Activated naive CD8-positive, alpha-beta T cell (primary cell): ENCODE results near the gene EDARADD.

Source experiments
- H3K27ac Mint-ChIP-seq: one replicate; pipeline ENCODE4 v1.8.0; 2021; ENCODE audit warnings: mixed read lengths
- H3K27me3 Mint-ChIP-seq: one replicate; pipeline ENCODE4 v1.8.0; 2021; ENCODE audit warnings: mixed read lengths
- H3K36me3 Mint-ChIP-seq: one replicate; pipeline ENCODE4 v1.8.0; 2021; ENCODE audit warnings: mixed read lengths
- H3K4me1 Mint-ChIP-seq: one replicate; pipeline ENCODE4 v1.8.0; 2021; ENCODE audit warnings: low read depth, mixed read lengths
- H3K4me3 Mint-ChIP-seq: one replicate; pipeline ENCODE4 v1.8.0; 2021; ENCODE audit warnings: mild to moderate bottlenecking, mixed read lengths
- H3K9me3 Mint-ChIP-seq: one replicate; pipeline ENCODE4 v1.8.0; 2021; ENCODE audit warnings: low read depth, mixed read lengths

EDARADD gene

GRCh38 chr1:236401698-236402097 lies 7.6 kb downstream of the EDARADD start:
- Mint-ChIP-seq H3K36me3 (no peaks in the 10 kb centered on the region), H3K9me3 (no peaks in the 10 kb centered on the region), H3K27ac (no peak overlapping the region), H3K27me3 (peaks cover 14% of the 10 kb centered on the region), H3K4me1 (peaks cover 4% of the 10 kb centered on the region), H3K4me3 (no peak overlapping the region)

GRCh38 chr1:236403905-236404696 lies 10.0 kb downstream of the EDARADD start:
- no peaks in the 10 kb centered on the region for H3K36me3 Mint-ChIP-seq
- no peak overlapping the region for H3K4me3 Mint-ChIP-seq
- peaks cover 2% of the 10 kb centered on the region for H3K27me3 Mint-ChIP-seq
- H3K4me1 Mint-ChIP-seq: no peaks in the 10 kb centered on the region
- no peaks in the 10 kb centered on the region for H3K9me3 Mint-ChIP-seq
- no peak overlapping the region for H3K27ac Mint-ChIP-seq

DNA sequence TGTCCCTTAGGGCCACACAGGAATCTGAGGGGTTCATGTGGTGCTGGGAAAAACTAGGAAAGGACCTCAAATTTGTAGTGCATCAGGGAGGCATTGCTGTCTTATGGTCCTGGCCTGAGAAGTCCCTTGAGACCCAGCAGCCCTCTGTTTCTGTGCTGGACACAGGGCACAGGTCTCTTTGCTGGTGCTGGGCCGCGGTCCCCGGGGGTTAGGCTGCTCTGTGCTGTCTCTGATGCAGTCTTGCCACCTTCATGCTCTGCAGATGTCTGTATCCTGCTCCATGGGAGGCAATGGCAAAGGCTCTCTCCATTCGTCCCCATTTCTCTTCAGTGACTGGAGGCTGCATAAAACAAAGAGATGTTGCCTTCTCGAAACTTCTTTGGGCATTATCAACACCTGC lies 13.0 kb downstream of the EDARADD start:
- Mint-ChIP-seq H3K27ac (no peak overlapping the region), H3K9me3 (no peaks in the 10 kb centered on the region)

GRCh38 chr1:236413688-236414087 lies 19.6 kb downstream of the EDARADD start:
- Mint-ChIP-seq H3K27ac (no peak overlapping the region), H3K9me3 (no peaks in the 10 kb centered on the region), H3K4me3 (no peak overlapping the region), H3K27me3 (no peaks in the 10 kb centered on the region), H3K36me3 (no peaks in the 10 kb centered on the region), H3K4me1 (peaks cover 19% of the 10 kb centered on the region)

More for the DNA sequence above, 13.0 kb downstream of the EDARADD start:
- Mint-ChIP-seq H3K4me3 (no peak overlapping the region), H3K4me1 (no peaks in the 10 kb centered on the region), H3K27me3 (peaks cover 2% of the 10 kb centered on the region), H3K36me3 (no peaks in the 10 kb centered on the region)

DNA sequence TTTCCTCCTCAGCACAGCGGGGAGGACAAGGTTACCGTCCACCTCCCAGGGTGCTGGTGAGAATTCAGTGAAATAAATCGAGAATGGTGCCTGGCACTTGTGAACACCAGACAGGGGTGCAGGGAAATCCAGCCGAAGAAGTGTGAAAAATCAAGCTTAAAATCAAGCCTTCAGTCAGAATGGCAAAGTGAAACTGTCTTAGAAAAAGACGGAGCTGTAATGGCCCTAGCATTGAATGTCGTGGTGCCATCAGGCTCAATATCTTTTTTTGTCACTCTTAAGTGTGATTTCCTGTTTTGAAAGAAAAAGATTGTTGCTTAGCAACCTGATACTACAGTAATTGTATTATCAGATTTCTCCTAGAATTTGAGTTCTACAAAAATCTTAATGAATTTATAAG lies 22.1 kb downstream of the EDARADD start:
- Mint-ChIP-seq H3K4me3 (peak overlapping the region; percentile 71), H3K9me3 (no peaks in the 10 kb centered on the region), H3K4me1 (peaks cover 19% of the 10 kb centered on the region), H3K27me3 (no peaks in the 10 kb centered on the region), H3K27ac (peak overlapping the region; percentile 64), H3K36me3 (no peaks in the 10 kb centered on the region)

- Mint-ChIP-seq H3K4me1 (peaks cover 19% of the 10 kb centered on the region), H3K36me3 (no peaks in the 10 kb centered on the region), H3K9me3 (no peaks in the 10 kb centered on the region), H3K27ac (no peak overlapping the region), H3K4me3 (no peak overlapping the region), H3K27me3 (no peaks in the 10 kb centered on the region)
Measured at GRCh38 chr1:236417336-236417735, 23.2 kb downstream of the EDARADD start.

- Mint-ChIP-seq H3K4me3 (no peak overlapping the region), H3K4me1 (peaks cover 19% of the 10 kb centered on the region), H3K27ac (no peak overlapping the region), H3K27me3 (no peaks in the 10 kb centered on the region), H3K9me3 (no peaks in the 10 kb centered on the region), H3K36me3 (peaks cover 3% of the 10 kb centered on the region)
Measured at GRCh38 chr1:236419502-236419901, 25.4 kb downstream of the EDARADD start.

DNA sequence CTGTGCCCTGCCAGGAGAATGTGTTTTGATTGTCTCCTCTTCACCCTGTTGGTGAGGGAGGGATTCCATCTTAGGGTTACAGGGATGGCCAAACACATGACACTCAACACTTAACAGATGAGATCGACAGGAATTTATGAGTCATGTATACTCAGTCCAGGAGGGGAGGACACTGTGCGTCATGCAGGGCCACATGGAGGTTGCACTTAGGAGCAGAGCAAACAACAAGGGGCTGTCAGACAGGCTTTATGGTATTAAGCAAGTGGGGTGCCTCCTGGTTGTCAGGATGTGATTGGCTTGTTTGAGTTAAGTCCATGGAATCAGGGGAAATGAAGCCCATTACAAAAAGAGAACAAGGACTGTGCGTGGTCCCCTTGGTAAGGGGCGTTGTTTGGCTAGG lies 26.9 kb downstream of the EDARADD start:
- no peak overlapping the region for H3K27ac Mint-ChIP-seq
- peaks cover 14% of the 10 kb centered on the region for H3K4me1 Mint-ChIP-seq
- no peak overlapping the region for H3K4me3 Mint-ChIP-seq

GRCh38 chr1:236421850-236422516 lies 27.9 kb downstream of the EDARADD start:
- H3K27ac Mint-ChIP-seq: no peak overlapping the region

More for the DNA sequence above, 26.9 kb downstream of the EDARADD start:
- Mint-ChIP-seq H3K9me3 (no peaks in the 10 kb centered on the region), H3K27me3 (no peaks in the 10 kb centered on the region), H3K36me3 (peaks cover 3% of the 10 kb centered on the region)

DNA sequence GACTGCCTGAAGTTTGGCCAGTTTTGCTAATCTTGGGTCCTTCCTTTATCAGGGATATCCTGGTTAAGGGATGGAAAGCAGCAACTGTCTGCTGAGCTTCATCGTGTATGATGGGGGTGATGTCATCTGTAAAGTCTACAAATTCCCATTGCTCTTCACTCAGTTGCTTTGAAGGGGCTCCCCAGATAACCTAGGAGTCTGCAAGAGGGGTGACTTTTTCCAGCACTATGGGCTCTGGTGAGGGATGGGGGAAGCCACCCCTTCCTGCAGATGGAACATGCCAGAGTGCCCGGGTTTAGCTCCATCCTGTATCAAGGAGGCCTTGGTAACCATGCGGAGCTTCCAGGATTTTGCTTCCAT lies 28.4 kb downstream of the EDARADD start:
- H3K9me3 Mint-ChIP-seq: no peaks in the 10 kb centered on the region
- H3K4me1 Mint-ChIP-seq: peaks cover 2% of the 10 kb centered on the region
- no peaks in the 10 kb centered on the region for H3K27me3 Mint-ChIP-seq
- H3K27ac Mint-ChIP-seq: no peak overlapping the region
- H3K36me3 Mint-ChIP-seq: peaks cover 3% of the 10 kb centered on the region
- no peak overlapping the region for H3K4me3 Mint-ChIP-seq

More at GRCh38 chr1:236421850-236422516, 27.9 kb downstream of the EDARADD start:
- H3K27me3 Mint-ChIP-seq: no peaks in the 10 kb centered on the region
- H3K4me1 Mint-ChIP-seq: peaks cover 7% of the 10 kb centered on the region
- H3K9me3 Mint-ChIP-seq: no peaks in the 10 kb centered on the region
- no peak overlapping the region for H3K4me3 Mint-ChIP-seq
- peaks cover 3% of the 10 kb centered on the region for H3K36me3 Mint-ChIP-seq

- Mint-ChIP-seq H3K4me3 (no peak overlapping the region), H3K4me1 (no peaks in the 10 kb centered on the region), H3K27me3 (no peaks in the 10 kb centered on the region), H3K9me3 (no peaks in the 10 kb centered on the region), H3K36me3 (peaks cover 6% of the 10 kb centered on the region), H3K27ac (no peak overlapping the region)
Measured at GRCh38 chr1:236425031-236425663, 31.1 kb downstream of the EDARADD start.

- Mint-ChIP-seq H3K27me3 (no peaks in the 10 kb centered on the region), H3K9me3 (no peaks in the 10 kb centered on the region), H3K4me1 (no peaks in the 10 kb centered on the region), H3K4me3 (no peak overlapping the region), H3K36me3 (peaks cover 6% of the 10 kb centered on the region), H3K27ac (no peak overlapping the region)
Measured at GRCh38 chr1:236426215-236426614, 32.1 kb downstream of the EDARADD start.

DNA sequence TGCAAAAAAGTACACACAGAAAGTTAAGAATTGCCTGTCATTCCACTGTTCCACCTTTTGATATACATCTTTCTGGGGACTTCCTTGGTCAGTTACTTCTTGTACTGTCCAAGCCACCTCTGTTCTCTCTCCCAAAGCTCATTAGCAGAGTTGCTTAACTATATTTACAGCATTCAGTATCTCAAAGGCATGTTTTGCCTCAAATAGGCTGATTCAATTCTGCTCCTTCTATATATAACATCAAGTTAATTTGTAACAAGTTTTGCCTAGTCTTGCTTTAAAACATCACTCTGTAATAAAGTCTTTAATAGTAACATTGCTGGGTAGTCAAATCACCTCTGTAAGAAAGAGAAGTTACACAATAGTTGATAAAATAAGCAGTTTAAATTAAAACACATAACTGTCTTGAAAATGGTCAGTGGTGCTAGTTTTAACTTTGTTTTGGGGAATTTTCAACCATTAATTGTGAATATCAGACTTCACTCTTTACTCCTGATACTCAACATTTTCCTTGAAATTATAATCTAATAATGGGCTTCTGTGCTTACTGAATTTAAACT lies 35.7 kb downstream of the EDARADD start:
- peaks cover 3% of the 10 kb centered on the region for H3K36me3 Mint-ChIP-seq
- no peaks in the 10 kb centered on the region for H3K4me1 Mint-ChIP-seq
- H3K27me3 Mint-ChIP-seq: no peaks in the 10 kb centered on the region
- no peaks in the 10 kb centered on the region for H3K9me3 Mint-ChIP-seq
- H3K4me3 Mint-ChIP-seq: no peak overlapping the region
- no peak overlapping the region for H3K27ac Mint-ChIP-seq

DNA sequence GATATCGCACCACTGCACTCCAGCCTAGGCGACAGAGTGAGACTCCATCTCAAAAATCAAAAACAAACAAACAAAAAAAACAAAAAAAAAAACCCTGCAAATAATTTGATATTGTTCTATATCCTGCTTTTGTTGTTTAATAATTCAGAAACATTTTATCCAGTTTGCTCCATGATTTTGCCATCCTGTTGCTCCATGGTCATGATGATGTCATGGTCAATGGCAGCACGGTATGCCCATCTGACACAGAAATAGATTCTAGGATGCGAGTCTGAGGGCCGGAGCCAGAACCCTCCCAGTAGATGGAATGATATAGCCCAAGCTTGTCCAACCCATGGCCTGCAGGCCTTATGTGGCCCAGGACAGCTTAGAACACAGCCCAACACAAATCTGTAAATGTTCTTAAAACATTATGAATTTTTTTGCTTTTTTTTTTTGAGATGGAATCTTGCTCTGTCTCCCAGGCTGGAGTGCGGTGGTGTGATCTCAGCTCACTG lies 39.8 kb downstream of the EDARADD start:
- H3K4me1 Mint-ChIP-seq: no peaks in the 10 kb centered on the region
- peaks cover 3% of the 10 kb centered on the region for H3K36me3 Mint-ChIP-seq
- no peaks in the 10 kb centered on the region for H3K27me3 Mint-ChIP-seq
- H3K9me3 Mint-ChIP-seq: no peaks in the 10 kb centered on the region
- H3K27ac Mint-ChIP-seq: no peak overlapping the region
- no peak overlapping the region for H3K4me3 Mint-ChIP-seq

GRCh38 chr1:236438614-236439013 lies 44.5 kb downstream of the EDARADD start:
- Mint-ChIP-seq H3K4me1 (no peaks in the 10 kb centered on the region), H3K27ac (no peak overlapping the region), H3K27me3 (no peaks in the 10 kb centered on the region), H3K36me3 (no peaks in the 10 kb centered on the region), H3K4me3 (no peak overlapping the region), H3K9me3 (no peaks in the 10 kb centered on the region)
